RWPE2 (cell line): ENCODE results near the gene KLHL30.

Experiments
- ATAC-seq: fragments of 200-7000 bp; cut with Tn5 transposase; 3 replicates; pipeline ENCODE4 v1.9.1; 2021; ENCODE audit warnings: low read depth
- DNase-seq: peaks from one replicate; pipeline ENCODE4 v3.0.0-alpha.2; 2020; ENCODE audit warnings: low spot score
- H3K27ac ChIP-seq: fragments of 450-650 bp; 2 replicates; pipeline ENCODE4 v1.5.1; 2017; ENCODE audit warnings: mild to moderate bottlenecking; ENCODE audit not compliant: poor library complexity, severe bottlenecking
- H3K27me3 ChIP-seq: fragments of 250-450 bp; sonication (Bioruptor Pico); 2 replicates; pipeline ENCODE4 v1.5.1; 2021; ENCODE audit warnings: mild to moderate bottlenecking, moderate library complexity; ENCODE audit not compliant: insufficient read depth, poor library complexity, severe bottlenecking
- H3K36me3 ChIP-seq: fragments of 250-450 bp; sonication (Bioruptor Pico); 2 replicates; pipeline ENCODE4 v1.5.1; 2020; ENCODE audit warnings: low read depth, mild to moderate bottlenecking, moderate library complexity
- H3K4me1 ChIP-seq: fragments of 250-450 bp; sonication (Bioruptor Pico); 2 replicates; pipeline ENCODE4 v1.5.1; 2021; ENCODE audit warnings: mild to moderate bottlenecking, moderate library complexity; ENCODE audit not compliant: insufficient read depth, poor library complexity, severe bottlenecking
- H3K4me3 ChIP-seq: fragments of 250-450 bp; sonication (Bioruptor Pico); 2 replicates; pipeline ENCODE4 v1.5.1; 2021; ENCODE audit warnings: mild to moderate bottlenecking, moderate library complexity; ENCODE audit not compliant: severe bottlenecking
- H3K9me3 ChIP-seq: fragments of 250-450 bp; sonication (Bioruptor Pico); 2 replicates; pipeline ENCODE4 v1.5.1; 2021; ENCODE audit warnings: mild to moderate bottlenecking, moderate library complexity; ENCODE audit not compliant: severe bottlenecking
- TF ChIP-seq, protein P1 (sequence below): fragments of 450-650 bp; IDR thresholded peaks from one replicate; pipeline ENCODE4 v1.5.1; 2017; ENCODE audit warnings: mild to moderate bottlenecking, moderate library complexity; ENCODE audit not compliant: poor library complexity, severe bottlenecking

KLHL30 gene

DNA sequence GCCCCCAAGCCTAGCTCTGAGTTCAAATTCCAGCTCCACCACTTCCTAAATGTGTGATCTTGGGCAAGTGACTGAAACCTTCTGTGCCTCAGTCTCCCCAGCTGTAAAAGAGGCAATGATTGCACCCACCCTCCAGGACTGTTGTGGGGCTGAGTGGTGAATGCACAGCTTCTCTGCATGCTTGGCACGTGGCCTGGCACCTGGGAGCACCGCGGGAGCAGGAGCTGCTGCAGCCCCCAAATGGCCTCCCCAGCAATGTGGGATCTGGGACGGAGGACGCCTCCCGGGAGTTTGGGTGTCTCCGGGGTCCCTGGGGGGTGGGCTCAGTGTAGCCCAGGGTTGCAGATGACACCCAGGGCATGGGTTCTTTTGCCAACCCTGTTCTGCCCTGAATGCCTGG lies 1.6 kb downstream of the KLHL30 start:
- ATAC-seq: no peak
- Histone ChIP-seq H3K27ac (no peak overlapping the region), H3K36me3 (no peaks in the 10 kb centered on the region), H3K9me3 (no peaks in the 10 kb centered on the region), H3K4me1 (peaks cover 28% of the 10 kb centered on the region), H3K27me3 (no peaks in the 10 kb centered on the region), H3K4me3 (no peak overlapping the region)
- no peak for DNase-seq
- TF ChIP-seq, protein P1, sequence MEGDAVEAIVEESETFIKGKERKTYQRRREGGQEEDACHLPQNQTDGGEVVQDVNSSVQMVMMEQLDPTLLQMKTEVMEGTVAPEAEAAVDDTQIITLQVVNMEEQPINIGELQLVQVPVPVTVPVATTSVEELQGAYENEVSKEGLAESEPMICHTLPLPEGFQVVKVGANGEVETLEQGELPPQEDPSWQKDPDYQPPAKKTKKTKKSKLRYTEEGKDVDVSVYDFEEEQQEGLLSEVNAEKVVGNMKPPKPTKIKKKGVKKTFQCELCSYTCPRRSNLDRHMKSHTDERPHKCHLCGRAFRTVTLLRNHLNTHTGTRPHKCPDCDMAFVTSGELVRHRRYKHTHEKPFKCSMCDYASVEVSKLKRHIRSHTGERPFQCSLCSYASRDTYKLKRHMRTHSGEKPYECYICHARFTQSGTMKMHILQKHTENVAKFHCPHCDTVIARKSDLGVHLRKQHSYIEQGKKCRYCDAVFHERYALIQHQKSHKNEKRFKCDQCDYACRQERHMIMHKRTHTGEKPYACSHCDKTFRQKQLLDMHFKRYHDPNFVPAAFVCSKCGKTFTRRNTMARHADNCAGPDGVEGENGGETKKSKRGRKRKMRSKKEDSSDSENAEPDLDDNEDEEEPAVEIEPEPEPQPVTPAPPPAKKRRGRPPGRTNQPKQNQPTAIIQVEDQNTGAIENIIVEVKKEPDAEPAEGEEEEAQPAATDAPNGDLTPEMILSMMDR: no peak

DNA sequence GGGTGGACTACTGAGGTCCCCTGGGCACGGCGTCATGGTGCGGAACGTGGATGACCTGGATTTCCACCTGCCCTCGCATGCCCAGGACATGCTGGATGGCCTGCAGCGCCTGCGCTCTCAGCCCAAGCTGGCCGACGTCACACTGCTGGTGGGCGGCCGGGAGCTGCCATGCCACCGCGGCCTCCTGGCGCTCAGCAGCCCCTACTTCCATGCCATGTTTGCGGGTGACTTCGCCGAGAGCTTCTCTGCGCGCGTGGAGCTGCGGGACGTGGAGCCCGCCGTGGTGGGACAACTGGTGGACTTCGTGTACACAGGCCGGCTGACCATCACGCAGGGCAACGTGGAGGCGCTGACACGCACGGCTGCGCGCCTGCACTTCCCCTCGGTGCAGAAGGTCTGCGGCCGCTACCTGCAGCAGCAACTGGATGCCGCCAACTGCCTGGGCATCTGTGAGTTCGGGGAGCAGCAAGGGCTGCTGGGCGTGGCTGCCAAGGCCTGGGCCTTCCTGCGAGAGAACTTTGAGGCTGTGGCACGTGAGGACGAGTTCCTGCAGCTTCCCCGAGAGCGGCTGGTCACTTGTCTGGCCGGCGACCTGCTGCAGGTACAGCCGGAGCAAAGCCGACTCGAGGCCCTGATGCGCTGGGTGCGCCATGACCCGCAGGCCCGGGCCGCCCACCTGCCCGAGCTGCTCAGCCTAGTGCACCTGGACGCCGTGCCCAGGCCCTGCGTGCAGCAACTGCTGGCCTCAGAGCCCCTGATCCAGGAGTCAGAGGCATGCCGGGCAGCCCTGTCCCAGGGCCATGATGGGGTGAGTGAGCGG lies 2.5 kb downstream of the KLHL30 start:
- H3K36me3 ChIP-seq: no peaks in the 10 kb centered on the region
- H3K27ac ChIP-seq: peak overlapping the region; percentile 20
- H3K4me3 ChIP-seq: no peak overlapping the region
- DNase-seq (no peak), ATAC-seq (no peak)
- TF ChIP-seq, protein P1: no peak
- no peaks in the 10 kb centered on the region for H3K9me3 ChIP-seq
- no peaks in the 10 kb centered on the region for H3K27me3 ChIP-seq
- peaks cover 28% of the 10 kb centered on the region for H3K4me1 ChIP-seq

DNA sequence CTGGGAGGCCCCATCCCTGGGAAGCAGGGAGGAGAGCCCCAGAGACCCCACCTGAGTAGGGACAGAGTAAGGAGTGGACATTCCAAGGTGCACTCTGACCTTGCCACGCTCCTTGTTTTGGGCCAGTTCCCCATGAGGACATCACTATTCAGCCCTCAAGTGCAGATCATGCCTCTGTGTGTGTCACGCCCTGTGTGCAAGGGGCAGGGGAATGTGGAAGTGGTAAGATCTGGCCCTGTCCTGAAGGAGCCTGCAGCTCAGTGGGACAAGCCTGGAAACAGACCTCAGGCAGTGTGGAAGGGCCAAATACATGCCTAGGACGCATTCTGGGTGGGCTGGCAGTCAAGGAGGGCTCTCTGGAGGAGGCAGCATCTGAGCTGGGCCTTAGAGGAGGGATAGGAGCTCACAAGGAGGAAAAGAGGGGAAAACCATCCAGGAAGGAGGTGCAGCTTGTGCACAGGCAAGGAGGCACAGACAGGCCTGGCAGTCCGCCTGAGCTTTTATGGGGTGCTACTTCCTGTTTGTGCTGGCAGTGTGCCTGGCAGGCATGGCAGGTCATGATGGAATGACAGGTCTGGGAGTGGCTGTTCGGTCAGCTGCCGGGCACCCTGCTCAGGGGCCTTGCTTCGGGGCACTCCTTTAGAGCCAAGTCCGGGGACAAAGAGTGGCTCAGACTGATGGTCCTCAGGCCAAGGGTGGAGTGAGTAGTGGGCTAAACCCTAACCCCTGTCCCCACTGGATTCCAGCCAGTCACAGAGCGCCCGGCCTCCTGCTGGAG lies 3.3 kb downstream of the KLHL30 start:
- TF ChIP-seq, protein P1: no peak
- H3K27ac ChIP-seq: peak overlapping the region; percentile 20
- DNase-seq (peak; percentile 86), ATAC-seq (peak; percentile 72)
- H3K4me1 ChIP-seq: peaks cover 28% of the 10 kb centered on the region
- no peak overlapping the region for H3K4me3 ChIP-seq
- no peaks in the 10 kb centered on the region for H3K9me3 ChIP-seq
- no peaks in the 10 kb centered on the region for H3K36me3 ChIP-seq
- H3K27me3 ChIP-seq: no peaks in the 10 kb centered on the region

DNA sequence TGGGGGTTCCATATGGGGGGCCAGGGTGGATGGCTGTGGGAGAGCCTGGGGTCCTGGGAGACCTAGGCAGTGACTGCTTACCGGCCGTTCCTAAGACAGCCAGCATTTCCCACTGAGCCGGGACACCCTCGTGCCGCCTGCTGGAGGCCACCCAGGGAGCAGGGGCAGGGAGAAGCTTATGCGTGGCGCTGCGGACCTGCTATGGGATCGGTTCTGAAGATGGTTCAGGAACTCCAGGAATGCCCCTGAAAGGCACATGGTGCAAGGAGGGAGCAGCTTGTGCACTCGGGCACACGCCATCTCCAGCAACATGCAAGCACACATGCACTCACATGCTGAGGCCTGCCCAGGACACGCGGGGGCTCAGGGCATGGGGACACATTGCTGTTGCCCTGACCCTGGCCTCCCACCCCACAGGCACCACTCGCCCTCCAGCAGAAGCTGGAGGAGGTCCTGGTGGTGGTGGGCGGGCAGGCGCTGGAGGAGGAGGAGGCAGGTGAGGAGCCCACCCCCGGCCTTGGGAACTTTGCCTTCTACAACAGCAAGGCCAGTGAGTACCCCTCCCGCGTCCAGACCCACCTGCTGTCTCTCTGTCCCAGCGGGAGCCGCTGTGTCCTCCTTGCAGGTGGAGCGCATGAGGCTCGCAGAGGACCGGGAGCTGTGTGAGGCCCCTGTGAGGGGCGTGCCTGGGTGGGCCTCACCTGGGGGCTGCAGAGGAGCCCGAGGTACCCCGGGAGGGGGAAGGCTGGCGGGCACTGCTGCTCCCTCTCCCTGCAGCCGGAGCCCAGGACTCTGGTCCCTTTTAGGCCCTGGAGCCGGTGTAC lies 4.1 kb downstream of the KLHL30 start:
- peak overlapping the region; percentile 20 for H3K27ac ChIP-seq
- peak; percentile 30 for ATAC-seq

More for the DNA sequence above, 4.1 kb downstream of the KLHL30 start:
- Histone ChIP-seq H3K4me3 (no peak overlapping the region), H3K4me1 (peaks cover 28% of the 10 kb centered on the region), H3K36me3 (no peaks in the 10 kb centered on the region), H3K27me3 (no peaks in the 10 kb centered on the region), H3K9me3 (no peaks in the 10 kb centered on the region)
- TF ChIP-seq, protein P1: no peak
- DNase-seq: no peak
